Liver (tissue), 9 donors: ENCODE results near the gene PAQR7. TPM values are rescaled to one million over a fixed set of nuclear protein-coding genes. Genes with fewer than 3 reads are reported as not detected.

Experiments used
- DNase-seq: peaks from one replicate; pipeline ENCODE4 v3.0.0-alpha.2; 2017; ENCODE audit warnings: low spot score
- H3K27ac ChIP-seq, 2 donors: one replicate each; pipeline ENCODE4 v1.7.0; 2013; ENCODE audit warnings: inconsistent platforms in 2 of 2, low read length in 2 of 2, control low read depth in 1 of 2, low read depth in 1 of 2, mild to moderate bottlenecking in 1 of 2
- H3K27me3 ChIP-seq, 4 donors: one replicate each; pipeline versions ENCODE4 v1.6.1 to v1.7.0; 2013; ENCODE audit warnings: low read length in 3 of 4, inconsistent platforms in 1 of 4, mild to moderate bottlenecking in 1 of 4, moderate library complexity in 1 of 4; ENCODE audit not compliant: control insufficient read depth in 4 of 4, insufficient read depth in 4 of 4
- H3K36me3 ChIP-seq, 4 donors: one replicate each; pipeline versions ENCODE4 v1.6.1 to v1.7.0; 2013; ENCODE audit warnings: low read length in 3 of 4, mild to moderate bottlenecking in 3 of 4, low read depth in 1 of 4, moderate library complexity in 1 of 4; ENCODE audit not compliant: control insufficient read depth in 4 of 4, insufficient read depth in 3 of 4
- H3K4me1 ChIP-seq, 4 donors: one replicate each; pipeline versions ENCODE4 v1.6.1 to v1.7.0; 2013; ENCODE audit warnings: low read length in 3 of 4, mild to moderate bottlenecking in 3 of 4, moderate library complexity in 1 of 4; ENCODE audit not compliant: control insufficient read depth in 4 of 4, insufficient read depth in 4 of 4
- H3K4me3 ChIP-seq, 3 donors: one replicate each; pipeline versions ENCODE4 v1.6.1 to v1.7.0; 2013; ENCODE audit warnings: low read length in 3 of 3, control low read depth in 1 of 3, low read depth in 1 of 3, mild to moderate bottlenecking in 1 of 3
- H3K9ac ChIP-seq, 2 donors: one replicate each; pipeline ENCODE4 v1.7.0; 2013; ENCODE audit warnings: low read length in 2 of 2, mild to moderate bottlenecking in 2 of 2, moderate library complexity in 2 of 2, control low read depth in 1 of 2, low read depth in 1 of 2
- H3K9me3 ChIP-seq, 4 donors: one replicate each; pipeline versions ENCODE4 v1.6.1 to v1.7.0; 2013; ENCODE audit warnings: low read length in 3 of 4; ENCODE audit not compliant: control insufficient read depth in 4 of 4
- ATF3 ChIP-seq: IDR thresholded peaks from 2 replicates; pipeline ENCODE4 v1.6.1; 2016; ENCODE audit warnings: antibody characterized with exemption
- CTCF ChIP-seq: fragments of 150-350 bp; IDR thresholded peaks from 2 replicates; pipeline ENCODE4 v1.5.1; 2017; ENCODE audit warnings: improper control_type of control experiment, low read depth, low read length; ENCODE audit not compliant: missing input control
- EGR1 ChIP-seq, 2 donors: IDR thresholded peaks; 2 replicates each; pipeline ENCODE4 v1.6.1; 2016 to 2018; ENCODE audit warnings: antibody characterized with exemption in 2 of 2, low read depth in 2 of 2
- FOXA1 ChIP-seq: IDR thresholded peaks from 2 replicates; pipeline ENCODE4 v1.6.1; 2016; ENCODE audit warnings: antibody characterized with exemption
- FOXA2 ChIP-seq: IDR thresholded peaks from 2 replicates; pipeline ENCODE4 v1.6.1; 2016; ENCODE audit warnings: antibody characterized with exemption
- GABPA ChIP-seq, 2 donors: IDR thresholded peaks in 1 of 2; conservative IDR thresholded peaks in 1 of 2; 2 replicates each; pipeline ENCODE4 v1.6.1; 2016; ENCODE audit warnings: antibody characterized with exemption in 2 of 2, mild to moderate bottlenecking in 1 of 2, moderate library complexity in 1 of 2
- HNF4A ChIP-seq, 2 donors: conservative IDR thresholded peaks; 2 replicates each; pipeline ENCODE4 v1.6.1; 2016; ENCODE audit warnings: antibody characterized with exemption in 2 of 2, mild to moderate bottlenecking in 2 of 2
- HNF4G ChIP-seq: IDR thresholded peaks from 2 replicates; pipeline ENCODE4 v1.6.1; 2016; ENCODE audit warnings: antibody characterized with exemption
- JUND ChIP-seq, 2 donors: IDR thresholded peaks; 2 replicates each; pipeline ENCODE4 v1.6.1; 2016; ENCODE audit warnings: antibody characterized with exemption in 2 of 2
- MAX ChIP-seq: IDR thresholded peaks from 2 replicates; pipeline ENCODE4 v1.6.1; 2016; ENCODE audit warnings: antibody characterized with exemption
- NR2F2 ChIP-seq: IDR thresholded peaks from 2 replicates; pipeline ENCODE4 v1.6.1; 2016; ENCODE audit warnings: antibody characterized with exemption
- RAD21 ChIP-seq, 2 donors: IDR thresholded peaks; 2 replicates each; pipeline ENCODE4 v1.6.1; 2016; ENCODE audit warnings: antibody characterized with exemption in 2 of 2, mild to moderate bottlenecking in 2 of 2
- RXRA ChIP-seq, 2 donors: IDR thresholded peaks; 2 replicates each; pipeline ENCODE4 v1.6.1; 2017 to 2018; ENCODE audit warnings: antibody characterized with exemption in 2 of 2, mild to moderate bottlenecking in 1 of 2
- SP1 ChIP-seq: IDR thresholded peaks from 2 replicates; pipeline ENCODE4 v1.6.1; 2018; ENCODE audit warnings: antibody characterized with exemption, mild to moderate bottlenecking
- TAF1 ChIP-seq: conservative IDR thresholded peaks from 2 replicates; pipeline ENCODE4 v1.6.1; 2016; ENCODE audit warnings: antibody characterized with exemption, mild to moderate bottlenecking
- YY1 ChIP-seq: IDR thresholded peaks from 2 replicates; pipeline ENCODE4 v1.6.1; 2016; ENCODE audit warnings: antibody characterized with exemption, mild to moderate bottlenecking
- ZBTB33 ChIP-seq: IDR thresholded peaks from 2 replicates; pipeline ENCODE4 v1.6.1; 2016; ENCODE audit warnings: antibody characterized with exemption
- WGBS: extraction: QIAGEN DNeasy Blood & Tissue Kit; methylation state at CpG from one replicate; pipeline ENCODE4 v1.1.7; 2013; 5-methylcytosine and 5-hydroxymethylcytosine counted together
- polyA plus RNA-seq, 2 donors: library from polyadenylated mRNA; stranded (reverse) in 1 of 2; unstranded in 1 of 2; fragments of 200-250 nt in 1 of 2; fragments of >200 nt in 1 of 2; fragmentation: Nextera tagmentation in 1 of 2; extraction: Ambion mirVana in 1 of 2; gene quantifications; one replicate each; pipeline versions ENCODE4 v1.2.1 to v1.2.3, GENCODE V29; 2013 to 2015
- total RNA-seq, 2 donors: library from RNA; depleted of rRNA; stranded (reverse); fragments of >200 nt; gene quantifications; one replicate each; pipeline ENCODE4 v1.2.3, GENCODE V29; 2014
- TF ChIP-seq, protein P1 (sequence below): IDR thresholded peaks from 2 replicates; pipeline ENCODE4 v1.6.1; 2016; ENCODE audit warnings: antibody characterized with exemption, mild to moderate bottlenecking
- donor health status: healthy.
- donor health status: healthy.
- donor health status: healthy.
- donor health status: healthy.
- donor health status: healthy.

The PAQR7 gene
- total and polyA plus RNA-seq, 4 donors, result 1.5 to 9.0 (median 1.8) TPM

DNA sequence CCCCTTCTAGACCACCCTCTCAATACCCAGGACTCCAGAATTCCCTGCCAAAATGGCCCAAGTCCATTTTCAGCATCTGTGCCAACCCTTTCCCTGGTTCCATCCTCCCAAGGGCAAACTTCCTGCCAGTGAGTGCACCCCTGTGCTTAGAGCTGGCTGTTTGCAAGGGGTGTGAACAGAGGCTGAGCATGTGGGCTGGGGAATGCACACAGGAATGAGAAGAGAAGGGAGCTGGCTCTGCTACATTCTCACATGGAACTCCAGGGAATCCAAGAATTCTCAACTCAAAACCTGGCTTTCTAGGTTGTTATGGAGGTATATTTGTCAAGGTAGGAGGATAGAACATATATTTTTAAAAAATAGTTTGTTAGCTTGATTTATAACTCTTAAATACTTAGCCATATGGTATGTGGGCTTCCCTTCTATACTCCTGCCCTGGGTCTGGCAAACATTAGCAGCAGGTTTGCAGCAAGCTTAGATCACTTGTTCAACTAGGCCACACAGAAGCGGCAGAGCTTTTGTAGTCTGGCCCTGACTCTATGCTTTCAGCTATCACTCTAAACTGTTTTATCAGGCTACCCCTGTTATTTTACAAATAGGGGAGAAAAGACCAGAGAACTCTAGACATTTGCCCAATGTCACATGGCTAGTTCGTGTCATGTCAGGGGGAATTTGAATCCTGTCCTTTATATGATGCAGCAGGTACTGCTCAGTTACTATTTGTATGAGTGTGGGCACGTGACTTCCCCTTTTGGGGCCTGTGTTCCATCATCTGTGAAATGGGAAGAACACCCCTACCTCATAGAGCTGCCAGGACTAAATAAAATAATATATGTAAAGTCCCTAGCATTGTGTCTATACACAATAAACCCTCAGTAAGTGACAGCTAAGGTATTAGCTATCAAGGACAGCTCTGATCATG, 38.8 kb upstream of the PAQR7 start:
- H3K27ac ChIP-seq, result no peak overlapping the region
- no peak overlapping the region for H3K9ac ChIP-seq
- no peaks in the 10 kb centered on the region for H3K4me1 ChIP-seq
- no peak for DNase-seq
- 91% methylated on average over 3 of the region's 3 CpGs for WGBS
- H3K4me3 ChIP-seq, result no peak overlapping the region
- H3K27me3 ChIP-seq, result no peaks in the 10 kb centered on the region
- TF ChIP-seq FOXA1 (no peak), HNF4G (no peak), YY1 (no peak), RXRA (IDR thresholded peaks at IDR 0.05) (no peak), SP1 (no peak), CTCF (no peak), MAX (no peak), TAF1 (no peak), ZBTB33 (no peak)
- H3K9me3 ChIP-seq, result no peaks in the 10 kb centered on the region
- H3K36me3 ChIP-seq, result no peaks in the 10 kb centered on the region

- no peaks in the 10 kb centered on the region for H3K9me3 ChIP-seq
- no peak overlapping the region for H3K27ac ChIP-seq
Measured at GRCh38 chr1:25913206-25913605, 37.7 kb upstream of the PAQR7 start.

More at GRCh38 chr1:25913206-25913605, 37.7 kb upstream of the PAQR7 start:
- DNase-seq, result no peak
- Histone ChIP-seq H3K27me3 (no peaks in the 10 kb centered on the region), H3K4me3 (no peak overlapping the region), H3K36me3 (no peaks in the 10 kb centered on the region), H3K4me1 (no peaks in the 10 kb centered on the region), H3K9ac (no peak overlapping the region)
- no peak for TF ChIP-seq ZBTB33
- no peak for TF ChIP-seq TAF1
- no peak for TF ChIP-seq HNF4G
- no peak for TF ChIP-seq RAD21 (IDR thresholded peaks at IDR 0.05)
- TF ChIP-seq RXRA (IDR thresholded peaks at IDR 0.05), result no peak
- TF ChIP-seq HNF4A (conservative IDR thresholded peaks at IDR 0.05), result no peak
- no peak for TF ChIP-seq SP1
- no peak for TF ChIP-seq NR2F2
- no peak for TF ChIP-seq FOXA2
- no peak for TF ChIP-seq MAX
- no peak for TF ChIP-seq EGR1 (IDR thresholded peaks at IDR 0.05; ENCODE audit: low read depth in 2 of 2)
- TF ChIP-seq, protein P1, sequence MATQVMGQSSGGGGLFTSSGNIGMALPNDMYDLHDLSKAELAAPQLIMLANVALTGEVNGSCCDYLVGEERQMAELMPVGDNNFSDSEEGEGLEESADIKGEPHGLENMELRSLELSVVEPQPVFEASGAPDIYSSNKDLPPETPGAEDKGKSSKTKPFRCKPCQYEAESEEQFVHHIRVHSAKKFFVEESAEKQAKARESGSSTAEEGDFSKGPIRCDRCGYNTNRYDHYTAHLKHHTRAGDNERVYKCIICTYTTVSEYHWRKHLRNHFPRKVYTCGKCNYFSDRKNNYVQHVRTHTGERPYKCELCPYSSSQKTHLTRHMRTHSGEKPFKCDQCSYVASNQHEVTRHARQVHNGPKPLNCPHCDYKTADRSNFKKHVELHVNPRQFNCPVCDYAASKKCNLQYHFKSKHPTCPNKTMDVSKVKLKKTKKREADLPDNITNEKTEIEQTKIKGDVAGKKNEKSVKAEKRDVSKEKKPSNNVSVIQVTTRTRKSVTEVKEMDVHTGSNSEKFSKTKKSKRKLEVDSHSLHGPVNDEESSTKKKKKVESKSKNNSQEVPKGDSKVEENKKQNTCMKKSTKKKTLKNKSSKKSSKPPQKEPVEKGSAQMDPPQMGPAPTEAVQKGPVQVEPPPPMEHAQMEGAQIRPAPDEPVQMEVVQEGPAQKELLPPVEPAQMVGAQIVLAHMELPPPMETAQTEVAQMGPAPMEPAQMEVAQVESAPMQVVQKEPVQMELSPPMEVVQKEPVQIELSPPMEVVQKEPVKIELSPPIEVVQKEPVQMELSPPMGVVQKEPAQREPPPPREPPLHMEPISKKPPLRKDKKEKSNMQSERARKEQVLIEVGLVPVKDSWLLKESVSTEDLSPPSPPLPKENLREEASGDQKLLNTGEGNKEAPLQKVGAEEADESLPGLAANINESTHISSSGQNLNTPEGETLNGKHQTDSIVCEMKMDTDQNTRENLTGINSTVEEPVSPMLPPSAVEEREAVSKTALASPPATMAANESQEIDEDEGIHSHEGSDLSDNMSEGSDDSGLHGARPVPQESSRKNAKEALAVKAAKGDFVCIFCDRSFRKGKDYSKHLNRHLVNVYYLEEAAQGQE, result no peak
- no peak for TF ChIP-seq FOXA1
- TF ChIP-seq YY1, result no peak
- no peak for TF ChIP-seq ATF3
- no peak for TF ChIP-seq GABPA (IDR thresholded peaks at IDR 0.05 in 1 of 2, conservative IDR thresholded peaks at IDR 0.05 in 1 of 2)
- TF ChIP-seq JUND (IDR thresholded peaks at IDR 0.05), result no peak
- TF ChIP-seq CTCF, result no peak
